HAP-1 (cell line): Measurements from ENCODE around the gene ITFG2.

Experiments used
- DNase-seq, 2 experiments: peaks; one replicate each; pipeline ENCODE4 v3.0.0-alpha.2; 2016 to 2020; ENCODE audit warnings: low spot score in 2 of 2
- H3K27me3 ChIP-seq: fragments of 250-450 bp; sonication (Bioruptor Pico); 2 replicates; pipeline ENCODE4 v1.5.1; 2020; ENCODE audit warnings: low read depth, mild to moderate bottlenecking, moderate library complexity
- H3K36me3 ChIP-seq: fragments of 250-450 bp; sonication (Bioruptor Pico); replicated peaks from 2 replicates; pipeline ENCODE4 v1.5.1; 2020; ENCODE audit warnings: mild to moderate bottlenecking
- H3K4me1 ChIP-seq: fragments of 250-450 bp; sonication (Bioruptor Pico); 2 replicates; pipeline ENCODE4 v1.5.1; 2020; ENCODE audit warnings: mild to moderate bottlenecking
- H3K4me3 ChIP-seq: fragments of 250-450 bp; sonication (Bioruptor Pico); 2 replicates; pipeline ENCODE4 v1.5.1; 2020; ENCODE audit warnings: mild to moderate bottlenecking, moderate library complexity
- H3K9me3 ChIP-seq: fragments of 250-450 bp; sonication (Bioruptor Pico); 2 replicates; pipeline ENCODE4 v1.5.1; 2020; ENCODE audit warnings: mild to moderate bottlenecking, moderate library complexity
- in situ Hi-C: fragments of 300-500 bp; cut with MboI; formaldehyde crosslinking; loops from 3 replicates; pipeline ENCODE4 v1.14.3; 2020; ENCODE audit warnings: low sequenced_read_pairs, inconsistent platforms, mixed read lengths

The ITFG2 gene

DNA sequence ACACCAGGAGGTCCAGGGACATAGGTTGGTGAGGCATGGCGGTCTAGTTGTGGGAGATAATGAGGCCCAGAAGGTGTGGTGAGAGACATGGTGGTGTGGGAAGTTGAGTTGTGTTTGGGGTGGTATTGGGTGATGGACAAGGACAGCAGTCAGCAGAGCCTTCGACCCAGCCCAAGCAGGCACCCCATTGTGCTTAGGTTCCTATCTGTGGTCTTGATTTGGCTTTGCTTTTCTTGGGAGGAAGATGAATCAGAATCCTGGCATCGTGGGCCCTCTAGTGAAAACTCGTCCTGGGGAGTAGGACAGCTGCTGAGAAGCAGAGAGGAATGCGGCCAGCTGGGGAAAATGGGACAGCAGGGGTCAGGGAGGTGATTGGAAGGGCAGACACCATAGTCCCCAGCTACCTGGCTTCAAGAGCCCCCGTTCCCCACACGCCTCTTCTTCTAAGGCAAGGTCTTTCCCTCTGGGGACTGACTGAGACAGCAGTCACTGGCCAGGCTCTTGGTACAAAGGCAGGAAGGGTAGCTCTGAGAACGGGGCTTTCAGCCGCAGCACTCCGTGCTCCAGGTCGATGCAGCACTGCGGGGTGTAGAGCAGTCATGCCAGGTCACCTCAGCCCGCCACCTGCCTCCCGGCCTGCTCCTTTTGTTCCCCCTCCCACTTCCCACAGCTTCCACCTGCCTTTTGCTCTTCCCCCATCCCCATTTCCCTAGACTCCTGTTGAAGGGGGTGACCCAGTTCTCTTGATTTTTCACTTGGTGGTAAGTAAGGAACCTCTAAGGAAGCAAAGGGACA, 14.4 kb downstream of the ITFG2 start:
- in situ Hi-C loops = no loop called here
- no peak for DNase-seq
- no peaks in the 10 kb centered on the region for H3K9me3 ChIP-seq
- H3K27me3 ChIP-seq = no peaks in the 10 kb centered on the region
- H3K36me3 ChIP-seq = peaks cover 80% of the 10 kb centered on the region
- H3K4me3 ChIP-seq = no peak overlapping the region
- H3K4me1 ChIP-seq = peaks cover 3% of the 10 kb centered on the region

DNA sequence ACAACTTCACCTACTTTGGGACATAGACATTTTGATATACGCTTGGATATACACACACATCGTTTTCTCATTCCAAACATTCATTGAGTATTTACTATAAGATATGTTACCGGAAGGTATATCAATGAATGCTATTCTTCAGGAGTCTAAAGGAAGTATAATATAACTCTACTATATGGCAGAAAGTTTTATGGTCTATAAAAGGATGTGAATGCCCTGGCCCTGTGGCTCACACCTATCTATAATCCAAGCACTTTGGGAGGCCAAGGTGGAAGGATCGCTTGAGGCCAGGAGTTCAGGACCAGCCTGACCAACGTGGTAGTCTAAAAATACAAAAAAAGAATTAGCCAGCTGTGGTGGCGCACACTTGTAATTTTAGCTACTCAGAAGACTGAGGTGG, 16.8 kb downstream of the ITFG2 start:
- in situ Hi-C loops = no loop called here
- no peaks in the 10 kb centered on the region for H3K27me3 ChIP-seq

DNA sequence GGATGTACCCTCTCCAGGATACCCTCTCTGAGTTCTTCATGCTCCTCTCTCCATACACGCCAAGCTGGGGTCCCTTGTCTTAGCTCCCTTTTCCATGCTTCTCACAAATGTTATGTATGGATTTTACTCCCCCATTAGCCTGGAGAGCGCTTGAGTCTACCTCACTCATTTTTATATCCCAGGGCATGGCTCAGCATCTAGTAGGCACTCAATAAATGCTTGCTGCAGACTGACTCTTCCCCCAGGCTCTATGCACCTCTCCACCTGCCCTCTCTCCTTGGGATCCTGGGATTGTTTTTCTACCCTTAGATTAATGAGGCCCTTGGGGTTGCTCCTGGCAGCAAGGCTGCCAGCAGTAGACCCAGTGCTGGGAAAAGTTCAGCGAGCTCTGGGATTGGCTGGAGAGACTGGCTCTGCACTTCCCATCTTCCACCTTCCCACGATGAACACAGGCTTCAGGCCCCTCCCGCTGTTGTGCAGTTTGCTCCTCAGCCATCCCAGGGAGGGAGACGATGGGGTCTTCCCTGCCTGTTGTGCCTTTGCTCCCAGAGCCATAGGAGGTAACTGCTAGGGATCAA, 20.2 kb downstream of the ITFG2 start:
- in situ Hi-C loops = no loop called here
- DNase-seq = no peak
- H3K36me3 ChIP-seq = peaks cover 23% of the 10 kb centered on the region

More for the DNA sequence above, 16.8 kb downstream of the ITFG2 start:
- no peak for DNase-seq
- Histone ChIP-seq H3K9me3 (no peaks in the 10 kb centered on the region), H3K36me3 (peaks cover 56% of the 10 kb centered on the region), H3K4me3 (no peak overlapping the region), H3K4me1 (peaks cover 3% of the 10 kb centered on the region)

DNA sequence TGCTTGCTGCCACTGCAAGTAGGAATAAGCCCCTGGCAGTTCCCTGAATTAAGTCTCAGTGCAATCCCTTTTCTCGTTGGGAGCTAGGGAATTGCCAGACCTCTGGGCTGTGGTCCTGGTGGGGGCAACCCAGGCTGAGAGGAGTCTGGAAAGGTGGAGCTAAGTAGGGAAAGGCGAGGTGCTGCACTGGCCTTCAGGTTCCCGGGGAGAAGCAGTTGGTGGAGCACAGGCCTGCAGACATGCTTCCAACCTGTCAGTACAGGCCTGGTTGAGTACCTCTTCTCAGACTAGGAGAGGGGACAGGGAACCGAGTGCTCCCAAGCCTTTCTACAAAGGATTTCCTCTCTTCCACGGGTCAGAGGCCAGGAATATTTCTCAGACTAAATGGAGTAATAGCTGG, 20.9 kb downstream of the ITFG2 start:
- DNase-seq = no peak
- in situ Hi-C loops = no loop called here
- Histone ChIP-seq H3K36me3 (peaks cover 16% of the 10 kb centered on the region), H3K4me3 (no peak overlapping the region), H3K27me3 (no peaks in the 10 kb centered on the region), H3K4me1 (no peaks in the 10 kb centered on the region), H3K9me3 (no peaks in the 10 kb centered on the region)

More for the DNA sequence above, 20.2 kb downstream of the ITFG2 start:
- Histone ChIP-seq H3K27me3 (no peaks in the 10 kb centered on the region), H3K4me1 (no peaks in the 10 kb centered on the region), H3K4me3 (no peak overlapping the region), H3K9me3 (no peaks in the 10 kb centered on the region)

DNA sequence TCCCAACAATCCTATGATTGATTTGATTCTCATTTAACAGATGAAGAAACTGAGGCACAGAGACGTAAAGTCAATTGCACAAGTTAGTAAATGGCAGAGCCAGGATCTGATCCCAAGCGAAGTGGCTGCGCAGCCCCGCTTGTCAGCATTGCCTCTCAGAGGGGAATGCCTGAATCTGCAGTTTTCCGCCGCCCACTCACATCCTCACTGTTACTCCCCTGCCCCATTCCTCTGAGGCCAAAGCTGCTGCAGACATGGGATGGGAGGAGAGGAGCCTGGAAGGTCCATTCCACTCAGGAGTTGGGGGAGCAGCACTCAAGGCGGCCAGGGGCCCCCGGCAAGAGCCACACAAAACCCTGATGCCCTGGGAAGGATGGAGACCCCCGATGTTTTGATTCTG, 21.3 kb downstream of the ITFG2 start:
- Histone ChIP-seq H3K4me3 (no peak overlapping the region), H3K27me3 (no peaks in the 10 kb centered on the region), H3K9me3 (no peaks in the 10 kb centered on the region), H3K36me3 (peaks cover 13% of the 10 kb centered on the region; the same call in 1 of the 2 replicates), H3K4me1 (no peaks in the 10 kb centered on the region)
- in situ Hi-C loops = no loop called here
- no peak for DNase-seq

DNA sequence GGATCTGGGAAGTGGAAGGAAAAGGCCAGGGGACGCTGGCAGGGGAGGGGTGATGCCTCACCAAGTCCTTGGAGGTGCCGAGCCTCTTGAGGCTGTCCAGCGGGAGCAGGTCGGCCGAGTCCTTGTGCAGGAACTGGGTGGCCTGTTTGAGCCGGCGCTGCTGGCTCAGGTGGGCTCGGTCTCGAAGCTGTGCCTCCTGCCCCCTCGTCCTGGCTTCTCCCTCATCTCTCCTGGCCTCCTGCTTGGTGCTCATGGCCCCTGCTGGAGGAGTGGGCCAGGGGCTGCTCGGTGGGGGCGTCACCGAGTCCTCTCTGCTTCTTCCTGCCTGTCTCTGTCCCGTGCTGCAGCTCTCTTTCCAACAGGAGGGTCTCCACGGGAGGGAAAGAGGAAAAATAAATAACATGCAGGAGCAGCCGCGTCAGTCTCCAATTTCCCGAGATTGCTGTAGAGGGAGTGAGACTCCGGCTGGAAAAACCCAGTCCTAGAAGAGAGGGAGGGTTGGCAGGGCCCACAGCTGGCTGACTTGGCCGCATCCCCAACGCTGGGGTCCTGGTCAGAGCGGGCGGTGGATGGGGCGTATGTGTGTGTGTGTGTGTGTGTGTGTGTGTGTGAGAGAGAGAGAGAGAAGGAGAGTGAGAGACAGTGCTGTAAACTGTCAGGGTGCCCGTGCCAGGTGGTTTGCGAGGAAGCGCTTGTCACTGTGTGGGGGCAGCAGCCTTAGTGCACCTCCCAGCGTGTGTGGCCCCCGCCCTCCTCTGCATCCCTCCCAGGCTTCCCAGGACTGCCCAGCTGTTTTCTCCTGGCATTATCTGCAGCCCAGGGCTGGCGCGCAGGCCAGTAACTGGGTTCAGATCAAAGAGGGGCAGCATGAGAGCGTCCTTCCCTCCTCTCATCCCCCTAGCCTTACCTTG, 22.4 kb downstream of the ITFG2 start, which contains the start of gene NRIP2:
Gene NRIP2 (minus strand): TSS at position 455 of the 911 bp plus-strand sequence. CDS start 52 bp downstream, at position 403.
- DNase-seq = no peak
- in situ Hi-C loops = no loop called here

DNA sequence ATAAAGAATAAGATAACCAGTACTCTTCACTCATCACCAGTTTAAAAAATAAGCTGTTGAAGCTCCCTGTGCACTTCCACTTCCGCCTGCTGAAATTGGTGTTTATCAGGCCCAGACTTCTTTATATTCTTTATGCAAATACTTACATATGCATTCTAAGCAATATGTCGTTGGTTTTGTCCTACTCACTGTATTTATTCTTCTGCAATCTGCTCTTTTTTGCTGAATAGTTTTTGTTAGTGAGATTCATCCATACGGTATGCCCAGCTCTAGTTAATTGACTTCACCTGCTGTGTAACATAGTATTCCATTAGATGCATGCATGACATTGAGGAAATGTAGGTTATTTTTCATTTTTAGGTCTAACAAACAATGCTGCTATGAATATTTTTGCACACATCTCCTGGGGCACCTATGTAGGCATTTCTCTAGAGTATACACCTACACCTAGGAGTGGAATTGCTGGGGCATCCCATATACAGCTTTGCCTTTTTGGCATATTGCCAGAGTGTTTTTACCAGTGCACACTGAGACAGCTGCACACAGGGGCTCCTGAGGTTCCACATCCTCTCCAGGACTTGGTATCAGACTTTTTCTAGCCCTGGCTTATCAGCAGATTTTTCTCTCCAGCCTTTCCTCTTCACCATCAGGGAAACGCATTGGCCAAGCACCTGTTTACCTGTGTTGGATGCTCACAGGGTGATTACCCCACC, 23.4 kb downstream of the ITFG2 start:
- Histone ChIP-seq H3K27me3 (no peaks in the 10 kb centered on the region), H3K4me3 (no peak overlapping the region), H3K9me3 (no peaks in the 10 kb centered on the region), H3K4me1 (no peaks in the 10 kb centered on the region), H3K36me3 (peaks cover 9% of the 10 kb centered on the region; the same call in 1 of the 2 replicates)
- no peak for DNase-seq
- in situ Hi-C loops = no loop called here

More for the DNA sequence above, 22.4 kb downstream of the ITFG2 start, which contains the start of gene NRIP2:
- Histone ChIP-seq H3K4me1 (no peaks in the 10 kb centered on the region), H3K36me3 (peaks cover 15% of the 10 kb centered on the region; the same call in 1 of the 2 replicates), H3K27me3 (no peaks in the 10 kb centered on the region), H3K4me3 (no peak within 1 kb of the TSS), H3K9me3 (no peaks in the 10 kb centered on the region)

DNA sequence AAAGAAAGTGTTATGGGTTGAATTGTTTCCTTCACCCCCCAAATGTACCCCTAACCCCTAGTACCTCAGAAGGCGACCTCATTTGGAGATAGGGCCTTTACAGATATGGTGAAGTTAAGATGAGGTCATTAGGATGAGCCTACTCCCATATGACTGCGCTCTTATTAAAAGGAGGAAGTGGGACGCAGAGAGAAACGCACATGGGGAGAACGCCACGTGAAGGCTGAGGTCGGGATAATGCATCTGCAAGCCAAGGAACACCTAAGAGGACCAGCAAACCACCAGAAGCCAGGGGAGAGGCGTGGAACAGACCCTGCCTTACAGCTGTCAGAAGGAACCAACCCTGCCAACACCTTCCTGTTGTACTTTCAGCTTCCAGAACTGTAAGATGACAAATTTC, 24.1 kb downstream of the ITFG2 start:
- Histone ChIP-seq H3K9me3 (no peaks in the 10 kb centered on the region), H3K4me3 (no peak overlapping the region), H3K36me3 (peaks cover 9% of the 10 kb centered on the region; the same call in 1 of the 2 replicates), H3K27me3 (no peaks in the 10 kb centered on the region), H3K4me1 (no peaks in the 10 kb centered on the region)
- in situ Hi-C loops = no loop called here
- DNase-seq = no peak

DNA sequence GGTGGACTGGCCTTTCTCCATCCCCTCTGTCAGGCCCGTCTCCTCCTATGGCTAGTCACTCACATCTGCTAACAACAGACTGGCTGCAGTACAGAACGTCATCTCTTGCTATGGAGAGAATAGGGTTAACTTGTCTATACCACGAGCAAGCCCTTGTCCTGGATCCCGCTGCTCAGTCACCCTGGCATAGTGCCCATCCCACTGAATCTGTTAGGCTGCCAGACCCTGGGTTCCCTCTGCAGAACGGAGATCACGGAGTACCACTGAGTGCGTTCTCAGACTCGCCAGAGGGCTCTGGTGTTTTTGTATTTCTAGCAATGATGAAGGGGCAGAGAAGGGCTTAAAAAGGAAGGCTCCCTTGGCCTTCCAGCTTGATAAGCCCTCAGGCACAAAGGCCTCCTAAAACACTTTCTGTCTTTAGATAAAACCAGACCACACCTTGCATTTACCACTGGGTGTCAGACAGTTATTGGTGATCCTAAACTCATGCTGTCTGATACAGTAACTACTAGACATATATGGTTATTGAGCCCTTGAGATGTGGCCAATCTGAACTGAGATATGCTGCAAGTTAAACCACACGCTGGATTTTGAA, 28.7 kb downstream of the ITFG2 start:
- no peaks in the 10 kb centered on the region for H3K9me3 ChIP-seq
- H3K27me3 ChIP-seq = no peaks in the 10 kb centered on the region
- peaks cover 9% of the 10 kb centered on the region; the same call in 1 of the 2 replicates for H3K36me3 ChIP-seq
- in situ Hi-C loops = no loop called here
- H3K4me3 ChIP-seq = no peak overlapping the region
- no peaks in the 10 kb centered on the region for H3K4me1 ChIP-seq
- no peak for DNase-seq

DNA sequence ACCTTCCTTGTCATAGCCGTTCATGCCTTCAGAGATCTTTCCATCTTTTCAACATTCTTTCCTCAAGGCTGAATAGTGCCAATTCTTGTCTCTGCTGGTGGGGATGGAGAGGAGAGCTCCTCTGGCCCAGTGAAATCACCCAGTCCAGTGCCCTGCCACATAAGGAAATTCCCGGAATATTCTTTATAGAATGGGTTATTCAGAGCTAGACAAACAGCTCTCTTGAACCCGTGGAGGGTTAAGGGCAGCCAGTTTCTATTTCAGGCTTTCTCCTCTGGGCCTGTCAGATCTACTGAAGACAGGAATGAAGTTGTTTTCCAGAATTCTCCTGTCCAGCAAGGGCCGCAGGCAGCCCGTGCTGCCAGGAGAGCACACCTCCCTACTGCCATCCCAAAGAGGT, 30.5 kb downstream of the ITFG2 start:
- no peak for DNase-seq
- Histone ChIP-seq H3K27me3 (no peaks in the 10 kb centered on the region), H3K4me1 (no peaks in the 10 kb centered on the region), H3K36me3 (peaks cover 9% of the 10 kb centered on the region; the same call in 1 of the 2 replicates), H3K9me3 (no peaks in the 10 kb centered on the region), H3K4me3 (no peak overlapping the region)
- in situ Hi-C loops = no loop called here

DNA sequence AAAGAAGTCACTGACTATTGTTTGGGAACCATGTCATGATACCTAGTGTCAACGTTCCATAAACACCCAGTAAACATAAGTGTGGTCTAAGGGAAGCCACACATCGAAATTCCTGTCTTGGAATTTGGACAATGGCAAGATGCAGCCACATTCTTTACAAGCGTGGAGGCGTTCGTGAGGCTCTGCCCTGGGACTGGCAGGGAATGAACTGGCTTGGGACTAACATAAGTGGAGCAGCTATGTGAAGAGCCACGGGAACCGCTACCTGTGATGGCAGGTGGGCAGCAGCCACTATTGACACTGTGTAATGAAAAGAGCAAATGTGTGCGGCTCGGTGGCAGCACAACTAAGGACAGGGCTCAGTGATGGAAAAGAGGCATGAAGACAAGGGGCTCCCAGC, 32.3 kb downstream of the ITFG2 start:
- DNase-seq = no peak
- H3K27me3 ChIP-seq = no peaks in the 10 kb centered on the region
- no peaks in the 10 kb centered on the region for H3K9me3 ChIP-seq
- no peaks in the 10 kb centered on the region for H3K4me1 ChIP-seq
- H3K4me3 ChIP-seq = no peak overlapping the region
- H3K36me3 ChIP-seq = peaks cover under 1% of the 10 kb centered on the region; the same call in 1 of the 2 replicates
- in situ Hi-C loops = no loop called here

DNA sequence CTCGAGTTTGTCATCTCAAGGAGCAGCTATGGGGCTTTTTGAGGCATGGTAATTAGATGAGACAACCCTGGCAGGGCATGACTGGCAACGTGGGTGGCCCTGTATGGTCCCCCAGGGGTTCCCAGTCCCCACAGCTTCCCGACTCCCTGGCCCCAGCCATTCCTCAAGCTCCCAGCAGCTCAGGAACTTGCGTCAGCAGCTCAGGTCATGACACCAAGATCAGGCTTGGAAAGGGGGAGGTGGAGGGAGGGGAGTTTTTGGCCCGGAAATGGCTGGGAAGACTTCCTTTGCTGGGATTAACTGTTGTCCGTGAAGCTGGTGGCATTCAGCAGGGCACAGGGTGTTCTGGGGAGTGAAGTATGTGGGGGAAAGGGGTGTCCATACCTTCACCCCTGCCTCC, 32.8 kb downstream of the ITFG2 start:
- DNase-seq = no peak
- in situ Hi-C loops = no loop called here
- Histone ChIP-seq H3K9me3 (no peaks in the 10 kb centered on the region), H3K4me1 (no peaks in the 10 kb centered on the region), H3K36me3 (no peaks in the 10 kb centered on the region; the same call in 1 of the 2 replicates), H3K27me3 (no peaks in the 10 kb centered on the region), H3K4me3 (no peak overlapping the region)

DNA sequence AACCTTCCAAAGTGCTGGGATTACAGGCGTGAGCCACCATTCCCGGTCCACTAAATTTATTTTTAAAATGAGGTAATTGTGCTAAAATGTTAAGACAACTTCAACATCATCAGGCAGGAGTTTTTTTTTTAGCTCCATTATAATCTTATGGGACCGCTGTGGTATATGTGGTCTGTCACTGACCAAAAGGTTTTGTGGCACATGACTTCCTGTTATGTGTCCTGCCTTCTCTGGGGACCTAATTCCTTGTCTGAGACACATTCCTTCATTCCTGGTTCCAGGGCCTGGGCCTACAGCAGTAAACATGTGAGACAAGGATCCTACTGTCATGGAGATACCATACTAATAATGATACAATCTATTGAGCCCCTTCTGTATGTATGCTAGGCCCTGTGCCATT, 39.5 kb downstream of the ITFG2 start:
- in situ Hi-C loops = no loop called here
- Histone ChIP-seq H3K4me1 (no peaks in the 10 kb centered on the region), H3K4me3 (no peak overlapping the region), H3K27me3 (no peaks in the 10 kb centered on the region), H3K36me3 (no peaks in the 10 kb centered on the region), H3K9me3 (no peaks in the 10 kb centered on the region)
- DNase-seq = no peak
